Body of pancreas (tissue), 4 donors: ENCODE measurements around the gene ABR. TPM values are rescaled to one million over a fixed set of nuclear protein-coding genes. Genes with fewer than 3 reads are reported as not detected.
"Not testable (repeated sequence)": the region's sequence is repeated elsewhere in the genome, so short reads cannot be mapped to it uniquely, and the experiment has no call there.

Experiments
- ATAC-seq: fragments of 150-250 bp; one replicate; pipeline ENCODE4 v1.9.1; 2016
- DNase-seq, 4 donors: peaks; one replicate each; pipeline ENCODE4 v3.0.0-alpha.2; 2019
- H3K27ac ChIP-seq, 4 donors: fragments of 200-600 bp; sonication (generic); 1 replicate in 3 of 4; 2 replicates in 1 of 4; pipeline versions ENCODE4 v1.5.1 to v1.6.1; 2016 to 2019; ENCODE audit warnings: mild to moderate bottlenecking in 1 of 4, mixed read lengths in 1 of 4, moderate library complexity in 1 of 4
- H3K27me3 ChIP-seq, 2 donors: fragments of 200-600 bp; sonication (generic); one replicate each; pipeline ENCODE4 v1.6.0; 2016; ENCODE audit warnings: mild to moderate bottlenecking in 1 of 2
- H3K36me3 ChIP-seq, 2 donors: fragments of 200-600 bp; sonication (generic); replicated peaks in 1 of 2; 2 replicates each; pipeline ENCODE4 v1.5.1; 2016; ENCODE audit warnings: low read depth in 2 of 2; ENCODE audit not compliant: insufficient read depth in 1 of 2
- H3K4me1 ChIP-seq: fragments of 200-600 bp; sonication (generic); one replicate; pipeline ENCODE4 v1.6.0; 2016
- H3K4me3 ChIP-seq, 2 donors: fragments of 200-600 bp; sonication (generic); 1 replicate in 1 of 2; 2 replicates in 1 of 2; pipeline ENCODE4 v1.5.1; 2016 to 2019
- H3K9me3 ChIP-seq, 3 donors: fragments of 200-600 bp; sonication (generic); 1 replicate in 2 of 3; 2 replicates in 1 of 3; pipeline ENCODE4 v1.5.1; 2016
- POLR2A ChIP-seq, 3 donors: fragments of 450-650 bp; IDR thresholded peaks; one replicate each; pipeline ENCODE4 v1.6.1; 2016; ENCODE audit warnings: antibody characterized with exemption in 3 of 3, mild to moderate bottlenecking in 2 of 3
- WGBS, 2 donors: methylation state at CpG; one replicate each; pipeline ENCODE4 v1.1.5; 2017; 5-methylcytosine and 5-hydroxymethylcytosine counted together
- intact Hi-C: fragments of 100-400 bp; cut with DNase I; formaldehyde crosslinking; loops from one replicate; pipeline ENCODE4 v1.15.1; 2023
- total RNA-seq, 2 donors: library from RNA; depleted of rRNA; stranded (reverse); fragments of >200 nt; gene quantifications; one replicate each; pipeline ENCODE4 v1.1.0, GENCODE V29; 2016
- TF ChIP-seq, protein P1 (sequence below), 7 experiments: fragments of 450-650 bp in 4 of 7; fragments of 200-600 bp in 3 of 7; sonication (generic) in 3 of 7; IDR thresholded peaks; one replicate each; pipeline ENCODE4 v1.5.1; 2016 to 2019; ENCODE audit warnings: antibody characterized with exemption in 7 of 7

Gene ABR
- total RNA-seq, 2 donors from 2014 or later, result 32.4 to 46.8 TPM

DNA sequence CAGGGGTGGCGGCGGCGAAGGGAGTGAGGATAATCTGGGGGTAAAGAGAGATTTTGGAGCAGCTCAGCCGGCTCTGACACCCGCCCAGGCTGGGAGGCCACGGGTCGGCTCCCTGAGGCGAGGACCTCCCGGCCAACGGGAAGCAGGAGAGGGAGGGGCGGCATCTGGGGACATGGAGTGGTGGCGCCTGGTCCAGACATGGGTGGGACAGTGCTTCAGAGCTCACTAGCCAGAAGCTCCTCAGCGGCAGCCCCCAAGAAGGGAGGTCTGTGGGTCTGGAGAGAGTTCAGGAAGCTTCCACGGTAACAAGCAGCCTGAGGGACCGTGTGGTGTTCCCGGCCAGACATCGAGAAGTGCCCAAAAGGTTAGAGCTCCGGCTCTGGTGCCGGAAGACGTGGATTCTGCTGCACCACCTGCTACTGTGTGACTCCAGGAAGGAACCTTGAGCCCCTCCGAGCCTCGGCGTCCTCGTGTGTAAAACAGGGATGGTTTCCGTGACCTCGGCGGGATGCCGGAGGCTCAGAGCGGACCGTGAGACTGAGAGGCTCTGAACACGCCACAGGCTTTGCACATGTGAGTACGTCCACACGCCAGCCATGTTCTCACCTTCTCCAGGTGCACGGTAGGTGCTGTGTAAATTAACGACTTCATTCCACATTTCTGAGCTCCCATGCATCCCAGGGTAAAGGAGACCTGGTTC lies 126.0 kb downstream of the ABR start:
- DNase-seq (no peak), ATAC-seq (no peak)
- no peaks in the 10 kb centered on the region for H3K36me3 ChIP-seq
- H3K4me1 ChIP-seq, result peaks cover 3% of the 10 kb centered on the region
- H3K27ac ChIP-seq, result no peak overlapping the region
- no peaks in the 10 kb centered on the region for H3K27me3 ChIP-seq
- intact Hi-C loops, result no loop called here
- no peak overlapping the region for H3K4me3 ChIP-seq
- no peak for TF ChIP-seq POLR2A (IDR thresholded peaks at IDR 0.05)
- TF ChIP-seq, protein P1, sequence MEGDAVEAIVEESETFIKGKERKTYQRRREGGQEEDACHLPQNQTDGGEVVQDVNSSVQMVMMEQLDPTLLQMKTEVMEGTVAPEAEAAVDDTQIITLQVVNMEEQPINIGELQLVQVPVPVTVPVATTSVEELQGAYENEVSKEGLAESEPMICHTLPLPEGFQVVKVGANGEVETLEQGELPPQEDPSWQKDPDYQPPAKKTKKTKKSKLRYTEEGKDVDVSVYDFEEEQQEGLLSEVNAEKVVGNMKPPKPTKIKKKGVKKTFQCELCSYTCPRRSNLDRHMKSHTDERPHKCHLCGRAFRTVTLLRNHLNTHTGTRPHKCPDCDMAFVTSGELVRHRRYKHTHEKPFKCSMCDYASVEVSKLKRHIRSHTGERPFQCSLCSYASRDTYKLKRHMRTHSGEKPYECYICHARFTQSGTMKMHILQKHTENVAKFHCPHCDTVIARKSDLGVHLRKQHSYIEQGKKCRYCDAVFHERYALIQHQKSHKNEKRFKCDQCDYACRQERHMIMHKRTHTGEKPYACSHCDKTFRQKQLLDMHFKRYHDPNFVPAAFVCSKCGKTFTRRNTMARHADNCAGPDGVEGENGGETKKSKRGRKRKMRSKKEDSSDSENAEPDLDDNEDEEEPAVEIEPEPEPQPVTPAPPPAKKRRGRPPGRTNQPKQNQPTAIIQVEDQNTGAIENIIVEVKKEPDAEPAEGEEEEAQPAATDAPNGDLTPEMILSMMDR (IDR thresholded peaks at IDR 0.05), result no peak
- no peaks in the 10 kb centered on the region for H3K9me3 ChIP-seq
- WGBS, 2 donors, result 70 to 86% methylated on average over 21 to 35 of the region's 35 CpGs

DNA sequence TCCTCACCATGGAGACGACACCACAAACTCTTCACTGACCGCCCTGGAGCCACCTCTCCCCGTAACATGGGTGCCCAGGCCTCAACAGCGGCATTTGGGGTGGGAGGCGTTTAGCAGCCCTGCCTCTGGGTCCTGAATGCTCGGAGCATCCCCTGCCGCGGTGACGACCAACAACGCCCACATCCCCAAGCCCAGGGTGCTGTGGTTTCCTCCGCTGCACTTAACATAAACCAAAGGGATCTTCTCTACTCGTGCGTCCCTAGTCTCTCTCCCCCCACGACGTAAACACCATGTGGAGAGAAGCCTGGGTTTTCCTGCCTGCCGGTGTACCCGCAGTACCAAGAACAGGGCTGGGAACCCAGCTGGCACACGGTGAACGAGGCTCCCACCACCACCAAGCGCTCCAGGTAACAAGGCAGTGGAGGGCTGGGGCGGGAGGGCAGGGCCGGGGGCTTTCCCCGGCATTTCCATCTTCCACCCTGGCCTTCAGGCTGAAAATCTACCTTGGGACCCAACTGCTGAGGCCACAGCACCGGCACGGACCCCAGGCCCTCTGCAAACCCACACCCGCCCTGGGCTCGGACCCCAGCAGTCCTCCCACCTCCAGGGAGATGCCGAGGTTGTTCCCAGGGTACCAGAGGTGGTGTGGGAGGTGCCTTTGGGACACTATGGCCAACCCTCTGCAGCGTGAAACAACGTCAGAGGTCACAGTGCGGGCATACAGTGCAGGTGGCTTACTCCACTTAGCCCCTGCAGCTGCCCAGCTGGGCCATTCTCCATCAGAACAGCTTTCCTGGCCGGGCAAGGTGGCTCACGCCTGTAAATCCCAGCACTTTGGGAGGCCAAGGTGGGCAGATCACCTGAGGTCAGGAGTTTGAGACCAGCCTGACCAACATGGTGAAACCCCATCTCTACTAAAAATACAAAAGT lies 128.5 kb downstream of the ABR start:
- peaks cover 3% of the 10 kb centered on the region for H3K4me1 ChIP-seq
- no peak for ATAC-seq
- TF ChIP-seq, protein P1 (IDR thresholded peaks at IDR 0.05), result no peak
- TF ChIP-seq POLR2A (IDR thresholded peaks at IDR 0.05), result no peak
- no peak overlapping the region for H3K27ac ChIP-seq
- H3K36me3 ChIP-seq, result no peaks in the 10 kb centered on the region
- H3K9me3 ChIP-seq, result no peaks in the 10 kb centered on the region
- 84 to 91% methylated on average over 19 to 30 of the region's 33 CpGs for WGBS, 2 donors
- H3K27me3 ChIP-seq, result no peaks in the 10 kb centered on the region
- no peak overlapping the region for H3K4me3 ChIP-seq
- DNase-seq, result no peak
- intact Hi-C loops, result no loop called here

GRCh38 chr17:1050246-1050995 lies 129.4 kb downstream of the ABR start:
- H3K4me1 ChIP-seq, result no peaks in the 10 kb centered on the region
- no peaks in the 10 kb centered on the region for H3K27me3 ChIP-seq
- DNase-seq (no peak), ATAC-seq (no peak)
- no peaks in the 10 kb centered on the region for H3K9me3 ChIP-seq
- no peak overlapping the region for H3K27ac ChIP-seq
- no peak overlapping the region for H3K4me3 ChIP-seq
- 62 to 73% methylated on average over 11 to 22 of the region's 22 CpGs for WGBS, 2 donors
- intact Hi-C loops, result no loop called here
- no peak for TF ChIP-seq POLR2A (IDR thresholded peaks at IDR 0.05)
- TF ChIP-seq, protein P1 (IDR thresholded peaks at IDR 0.05), result no peak
- H3K36me3 ChIP-seq, result no peaks in the 10 kb centered on the region

DNA sequence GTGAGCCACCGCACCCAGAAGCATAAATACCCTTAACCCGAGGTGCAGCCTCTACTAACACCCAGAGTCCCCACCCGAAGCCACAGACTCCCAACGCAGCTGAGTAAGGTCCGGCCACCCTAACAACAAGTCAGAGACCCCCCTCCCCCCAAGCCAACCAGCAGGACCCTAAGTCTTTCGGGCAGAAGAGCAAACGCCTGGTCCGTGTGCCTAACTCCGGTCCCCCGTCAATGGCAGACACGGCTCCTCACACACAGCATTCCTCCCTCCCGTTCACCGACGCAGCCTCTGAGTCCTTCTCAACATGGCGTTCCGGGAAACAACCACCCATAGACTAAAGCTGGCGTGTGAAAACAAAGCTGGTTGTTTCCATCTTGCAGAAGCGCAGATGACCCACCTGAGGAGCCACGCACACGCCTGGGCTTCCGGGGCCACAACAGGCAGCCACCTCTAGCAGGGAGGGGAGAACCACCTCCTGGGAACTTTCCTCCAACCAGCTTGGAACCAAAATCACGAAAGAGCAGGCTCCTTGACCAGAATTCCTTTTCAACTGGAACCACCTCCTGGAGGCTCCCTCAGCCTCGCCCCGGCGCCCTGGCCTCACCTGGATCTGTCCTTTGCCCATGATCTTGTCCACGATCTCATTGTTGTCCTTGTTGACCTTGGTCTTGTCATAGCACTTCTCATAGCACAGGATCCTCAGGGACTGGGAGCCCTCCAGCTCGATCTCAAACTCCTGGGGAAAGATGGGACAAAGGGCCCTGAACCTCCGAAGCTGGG lies 130.1 kb downstream of the ABR start:
- Histone ChIP-seq H3K36me3 (no peaks in the 10 kb centered on the region), H3K27ac (no peak overlapping the region), H3K9me3 (no peaks in the 10 kb centered on the region), H3K27me3 (no peaks in the 10 kb centered on the region), H3K4me3 (no peak overlapping the region), H3K4me1 (no peaks in the 10 kb centered on the region)
- TF ChIP-seq, protein P1 (IDR thresholded peaks at IDR 0.05), result no peak
- TF ChIP-seq POLR2A (IDR thresholded peaks at IDR 0.05), result no peak
- intact Hi-C loops, result no loop called here
- DNase-seq, result no peak
- WGBS, 2 donors, result 85 to 87% methylated on average over 13 to 28 of the region's 28 CpGs
- no peak for ATAC-seq

GRCh38 chr17:1048516-1049115 lies 131.2 kb downstream of the ABR start:
- H3K27ac ChIP-seq, H3K9me3 ChIP-seq, intact Hi-C loops, H3K4me3 ChIP-seq, H3K36me3 ChIP-seq, DNase-seq, H3K27me3 ChIP-seq, ATAC-seq, H3K4me1 ChIP-seq: not testable (repeated sequence)
- 83 to 90% methylated on average over 17 to 38 of the region's 49 CpGs for WGBS, 2 donors
